ENCODE measurements around the gene RESP18.

- TF ChIP-seq POLR2A (IDR thresholded peaks at IDR 0.05) (no peak), CTCF (IDR thresholded peaks at IDR 0.05) (no peak), EP300 (IDR thresholded peaks at IDR 0.05) (no peak)
Measured at GRCh38 chr2:219335373-219335786, 2.8 kb upstream of the RESP18 start.
